Mucosa of descending colon (tissue), 3 donors: ENCODE measurements around the gene CEACAM18. TPM values are rescaled to one million over a fixed set of nuclear protein-coding genes. Genes with fewer than 3 reads are reported as not detected.

Experiments
- ATAC-seq: fragments of 200-7000 bp; cut with Tn5 transposase; one replicate; pipeline ENCODE4 v1.9.1; 2020; ENCODE audit warnings: mild to moderate bottlenecking, moderate library complexity
- DNase-seq, 3 donors: peaks; one replicate each; pipeline ENCODE4 v3.0.0-alpha.2; 2020
- H3K36me3 ChIP-seq: fragments of 200-600 bp; one replicate; pipeline ENCODE4 v1.8.0; 2021; ENCODE audit warnings: low read depth, mild to moderate bottlenecking
- H3K4me1 ChIP-seq: fragments of 200-600 bp; one replicate; pipeline ENCODE4 v1.8.0; 2021; ENCODE audit warnings: low read depth, mild to moderate bottlenecking
- H3K4me3 ChIP-seq: fragments of 200-600 bp; one replicate; pipeline ENCODE4 v1.8.0; 2021; ENCODE audit warnings: mild to moderate bottlenecking
- H3K9me3 ChIP-seq: fragments of 200-600 bp; one replicate; pipeline ENCODE4 v1.8.0; 2021; ENCODE audit warnings: mild to moderate bottlenecking
- CTCF ChIP-seq: fragments of 200-600 bp; IDR thresholded peaks from one replicate; pipeline ENCODE4 v1.8.0; 2022; ENCODE audit warnings: antibody characterized with exemption, mild to moderate bottlenecking
- intact Hi-C, 2 donors: fragments of 100-400 bp; cut with DNase I in 1 of 2; cut with micrococcal nuclease in 1 of 2; formaldehyde crosslinking; loops; one replicate each; pipeline versions ENCODE4 v1.11.0 to v1.11.1; 2022; cut with DNase I, micrococcal nuclease
- total RNA-seq, 3 donors: library from RNA; stranded (reverse); fragmentation: NEBNext Ultra II Directional in 2 of 3; extraction: Animal tissue kit (Norgen Biotek cat#: 25700) in 2 of 3; gene quantifications; one replicate each; pipeline versions ENCODE4 v1.2.1 to v1.2.4, GENCODE V29; 2021 to 2023
- donor health status: DM: no; HTN: no; CAD: no; lungs with moderate emphysema.
- donor health status: DM: no; HTN: no; CAD: no.
- donor health status: DM: no; HTN: yes; CAD: no.

CEACAM18 gene
- total RNA-seq, 3 donors from 2014 or later = 0.58 TPM; not detected in 2

GRCh38 chr19:51466723-51467122 lies 11.6 kb upstream of the CEACAM18 start:
- ATAC-seq = no peak
- intact Hi-C loops = no loop called here
- TF ChIP-seq CTCF = no peak
- Histone ChIP-seq H3K36me3 (no peaks in the 10 kb centered on the region), H3K4me3 (no peak overlapping the region), H3K9me3 (no peaks in the 10 kb centered on the region), H3K4me1 (no peaks in the 10 kb centered on the region)
- no peak for DNase-seq

GRCh38 chr19:51467864-51468544 lies 10.3 kb upstream of the CEACAM18 start:
- H3K4me1 ChIP-seq = no peaks in the 10 kb centered on the region
- DNase-seq = no peak
- TF ChIP-seq CTCF = no peak
- no peaks in the 10 kb centered on the region for H3K9me3 ChIP-seq
- H3K4me3 ChIP-seq = no peak overlapping the region
- intact Hi-C loops = no loop called here
- no peak for ATAC-seq
- H3K36me3 ChIP-seq = no peaks in the 10 kb centered on the region

GRCh38 chr19:51468545-51468920 lies 9.8 kb upstream of the CEACAM18 start:
- Histone ChIP-seq H3K4me1 (no peaks in the 10 kb centered on the region), H3K36me3 (no peaks in the 10 kb centered on the region), H3K4me3 (no peak overlapping the region), H3K9me3 (no peaks in the 10 kb centered on the region)
- DNase-seq (no peak), ATAC-seq (no peak)
- TF ChIP-seq CTCF = no peak
- intact Hi-C loops = no loop called here

GRCh38 chr19:51469162-51469561 lies 9.2 kb upstream of the CEACAM18 start:
- Histone ChIP-seq H3K4me1 (no peaks in the 10 kb centered on the region), H3K4me3 (no peak overlapping the region), H3K9me3 (no peaks in the 10 kb centered on the region), H3K36me3 (no peaks in the 10 kb centered on the region)
- intact Hi-C loops = no loop called here
- TF ChIP-seq CTCF = no peak
- ATAC-seq (no peak), DNase-seq (no peak)

- DNase-seq (no peak), ATAC-seq (no peak)
- intact Hi-C loops = no loop called here
Observed at GRCh38 chr19:51469629-51470028, 8.7 kb upstream of the CEACAM18 start.

More at GRCh38 chr19:51469629-51470028, 8.7 kb upstream of the CEACAM18 start:
- Histone ChIP-seq H3K9me3 (no peaks in the 10 kb centered on the region), H3K4me1 (no peaks in the 10 kb centered on the region), H3K36me3 (no peaks in the 10 kb centered on the region), H3K4me3 (no peak overlapping the region)
- TF ChIP-seq CTCF = no peak
